H9 (cell line): ENCODE measurements around the gene SPTLC3. TPM values are rescaled to one million over a fixed set of nuclear protein-coding genes. Genes with fewer than 3 reads are reported as not detected.

Source experiments
- DNase-seq: peaks from one replicate; pipeline ENCODE4 v3.0.0-alpha.2; 2017
- H2AFZ ChIP-seq: one replicate; pipeline ENCODE4 v1.6.1; 2013; ENCODE audit warnings: mild to moderate bottlenecking, low read length, control low read depth, moderate library complexity
- H2AK5ac ChIP-seq: 2 replicates; pipeline ENCODE4 v1.6.1; 2013; ENCODE audit warnings: low read length, control low read depth, mixed read lengths; ENCODE audit not compliant: insufficient read length
- H2BK120ac ChIP-seq: one replicate; pipeline ENCODE4 v1.6.1; 2013; ENCODE audit warnings: low read depth, mild to moderate bottlenecking, low read length, control low read depth, inconsistent platforms; ENCODE audit not compliant: poor library complexity, severe bottlenecking
- H2BK12ac ChIP-seq: 2 replicates; pipeline ENCODE4 v1.6.1; 2013; ENCODE audit warnings: low read length, control low read depth, mixed read lengths, low read depth; ENCODE audit not compliant: insufficient read length
- H2BK15ac ChIP-seq: 2 replicates; pipeline ENCODE4 v1.6.1; 2013; ENCODE audit warnings: low read depth, low read length, control low read depth
- H2BK20ac ChIP-seq: one replicate; pipeline ENCODE4 v1.6.1; 2013; ENCODE audit warnings: low read depth, mild to moderate bottlenecking, low read length, control low read depth, inconsistent platforms; ENCODE audit not compliant: poor library complexity, severe bottlenecking
- H2BK5ac ChIP-seq: 2 replicates; pipeline ENCODE4 v1.6.1; 2013; ENCODE audit warnings: low read length, control low read depth, mixed read lengths; ENCODE audit not compliant: insufficient read length
- H3K14ac ChIP-seq: 2 replicates; pipeline ENCODE4 v1.6.1; 2013; ENCODE audit warnings: low read length, control low read depth; ENCODE audit not compliant: insufficient read depth
- H3K18ac ChIP-seq: 2 replicates; pipeline ENCODE4 v1.6.1; 2013; ENCODE audit warnings: low read depth, mild to moderate bottlenecking, mixed read lengths, low read length, control low read depth; ENCODE audit not compliant: insufficient read length
- H3K23ac ChIP-seq: 2 replicates; pipeline ENCODE4 v1.6.1; 2013; ENCODE audit warnings: low read length, control low read depth, mixed read lengths, low read depth; ENCODE audit not compliant: insufficient read length
- H3K23me2 ChIP-seq: 2 replicates; pipeline ENCODE4 v1.6.1; 2013; ENCODE audit warnings: low read depth, mild to moderate bottlenecking, mixed read lengths, low read length, control low read depth; ENCODE audit not compliant: insufficient read length, poor library complexity, severe bottlenecking
- H3K27ac ChIP-seq: 2 replicates; pipeline ENCODE4 v1.5.1; 2013; ENCODE audit warnings: low read length, control low read depth, mixed read lengths, low read depth; ENCODE audit not compliant: insufficient read length
- H3K27me3 ChIP-seq: 2 replicates; pipeline ENCODE4 v1.6.1; 2013; ENCODE audit warnings: low read length, control low read depth, inconsistent platforms; ENCODE audit not compliant: insufficient read depth
- H3K4ac ChIP-seq: 2 replicates; pipeline ENCODE4 v1.6.1; 2013; ENCODE audit warnings: low read depth, mild to moderate bottlenecking, control low read depth, inconsistent platforms, low read length, moderate library complexity
- H3K4me1 ChIP-seq: 2 replicates; pipeline ENCODE4 v1.6.1; 2013; ENCODE audit warnings: low read length, control low read depth, inconsistent platforms; ENCODE audit not compliant: insufficient read depth
- H3K4me2 ChIP-seq: 2 replicates; pipeline ENCODE4 v1.6.1; 2013; ENCODE audit warnings: low read length, control low read depth, mixed read lengths; ENCODE audit not compliant: insufficient read length, insufficient read depth
- H3K56ac ChIP-seq: 2 replicates; pipeline ENCODE4 v1.6.1; 2013; ENCODE audit warnings: low read depth, mild to moderate bottlenecking, mixed read lengths, low read length, control low read depth; ENCODE audit not compliant: insufficient read length
- H3K79me1 ChIP-seq: 2 replicates; pipeline ENCODE4 v1.6.1; 2013; ENCODE audit warnings: low read depth, mild to moderate bottlenecking, moderate library complexity, low read length, control low read depth, inconsistent platforms; ENCODE audit not compliant: insufficient read depth, poor library complexity, severe bottlenecking
- H3K79me2 ChIP-seq: 2 replicates; pipeline ENCODE4 v1.6.1; 2013; ENCODE audit warnings: low read length, control low read depth, inconsistent platforms; ENCODE audit not compliant: insufficient read depth
- H3K9ac ChIP-seq: 2 replicates; pipeline ENCODE4 v1.6.1; 2013; ENCODE audit warnings: low read length, control low read depth, mixed read lengths; ENCODE audit not compliant: insufficient read length; ENCODE audit errors: extremely low read depth
- H3K9me3 ChIP-seq: one replicate; pipeline ENCODE4 v1.6.1; 2013; ENCODE audit warnings: low read depth, low read length, inconsistent platforms; ENCODE audit not compliant: control insufficient read depth
- H3T11ph ChIP-seq: one replicate; pipeline ENCODE4 v1.6.1; 2013; ENCODE audit warnings: mild to moderate bottlenecking, low read length, control low read depth, inconsistent platforms
- H4K20me1 ChIP-seq: one replicate; pipeline ENCODE4 v1.6.1; 2013; ENCODE audit not compliant: control insufficient read depth, insufficient read length, insufficient read depth
- H4K5ac ChIP-seq: 2 replicates; pipeline ENCODE4 v1.6.1; 2013; ENCODE audit warnings: low read depth, mild to moderate bottlenecking, mixed read lengths, low read length, control low read depth; ENCODE audit not compliant: insufficient read length
- H4K8ac ChIP-seq: replicated peaks from 2 replicates; pipeline ENCODE4 v1.6.1; 2013; ENCODE audit warnings: low read length, control low read depth, mixed read lengths, low read depth; ENCODE audit not compliant: insufficient read length
- H4K91ac ChIP-seq: 2 replicates; pipeline ENCODE4 v1.6.1; 2013; ENCODE audit warnings: low read depth, mild to moderate bottlenecking, moderate library complexity, mixed read lengths, low read length, control low read depth; ENCODE audit not compliant: insufficient read length
- H3K27ac Mint-ChIP-seq, 3 experiments: 2 replicates in 2 of 3; 3 replicates in 1 of 3; pipeline ENCODE4 v1.8.0; 2020 to 2021; ENCODE audit warnings: mixed read lengths in 3 of 3, mild to moderate bottlenecking in 1 of 3, moderate library complexity in 1 of 3
- H3K27me3 Mint-ChIP-seq: 2 replicates; pipeline ENCODE4 v1.8.0; 2021; ENCODE audit warnings: low read depth, mild to moderate bottlenecking, moderate library complexity, mixed read lengths
- H3K36me3 Mint-ChIP-seq, 3 experiments: 2 replicates in 2 of 3; 3 replicates in 1 of 3; pipeline ENCODE4 v1.8.0; 2020 to 2021; ENCODE audit warnings: low read depth in 3 of 3, mixed read lengths in 3 of 3; ENCODE audit not compliant: insufficient read depth in 1 of 3
- H3K4me1 Mint-ChIP-seq, 2 experiments: 2 replicates each; pipeline ENCODE4 v1.8.0; 2020; ENCODE audit warnings: mixed read lengths in 2 of 2
- H3K4me3 Mint-ChIP-seq, 2 experiments: 2 replicates in 1 of 2; 3 replicates in 1 of 2; pipeline ENCODE4 v1.8.0; 2020 to 2021; ENCODE audit warnings: mild to moderate bottlenecking in 2 of 2, mixed read lengths in 2 of 2, moderate library complexity in 1 of 2
- H3K9me3 Mint-ChIP-seq, 2 experiments: 2 replicates in 1 of 2; 3 replicates in 1 of 2; pipeline ENCODE4 v1.8.0; 2020; ENCODE audit warnings: mild to moderate bottlenecking in 2 of 2, mixed read lengths in 2 of 2, moderate library complexity in 1 of 2
- WGBS: extraction: QIAGEN DNeasy Blood & Tissue Kit; methylation state at CpG from one replicate; pipeline ENCODE4 v1.1.7; 2013; ENCODE audit warnings: missing lambda C conversion rate, low lambda C conversion rate, mixed read lengths; ENCODE audit not compliant: insufficient read length; ENCODE audit errors: extremely low coverage; 5-methylcytosine and 5-hydroxymethylcytosine counted together
- total RNA-seq: library from RNA; stranded (reverse); gene quantifications from 2 replicates; pipeline ENCODE4 v1.2.1, GENCODE V29; 2021
- TF ChIP-seq, protein P1 (sequence below): fragments of 200-600 bp; sonication (generic); conservative IDR thresholded peaks from 3 replicates; pipeline ENCODE4 v1.8.0; 2021; ENCODE audit warnings: antibody characterized with exemption, mild to moderate bottlenecking

Gene SPTLC3
- total RNA-seq, 1 experiment from 2014 or later: 0.68 TPM

DNA sequence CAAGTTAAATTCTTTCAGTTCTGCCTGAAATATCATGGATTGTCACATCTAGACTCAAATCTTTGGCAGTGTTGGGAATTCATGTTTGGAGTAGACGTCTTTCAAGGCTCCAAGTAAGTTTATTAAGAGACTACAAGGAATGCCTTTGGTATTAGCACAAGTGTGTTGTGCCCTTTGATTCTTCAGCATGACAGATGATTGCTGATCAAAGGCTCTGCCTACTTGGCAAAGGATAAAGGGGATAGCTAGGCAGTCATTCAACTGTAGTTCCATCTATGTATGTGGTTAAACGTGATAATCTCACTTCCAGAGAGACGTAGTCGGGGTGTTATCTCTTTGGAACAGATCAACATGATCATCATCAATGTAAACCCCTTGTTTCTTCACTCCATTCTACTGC lies 86.2 kb downstream of the SPTLC3 start:
- no peaks in the 10 kb centered on the region for H3K23me2 ChIP-seq
- no peak overlapping the region for H3K18ac ChIP-seq
- no peaks in the 10 kb centered on the region for H4K20me1 ChIP-seq
- Mint-ChIP-seq H3K27me3 (no peaks in the 10 kb centered on the region), H3K36me3 (no peaks in the 10 kb centered on the region), H3K27ac (no peak overlapping the region), H3K4me1 (peaks cover 5 to 13% of the 10 kb centered on the region in 2 experiments), H3K4me3 (no peak overlapping the region), H3K9me3 (no peaks in the 10 kb centered on the region)
- no peak overlapping the region for H2AK5ac ChIP-seq
- H3K9me3 ChIP-seq: no peaks in the 10 kb centered on the region
- H3K4ac ChIP-seq: no peak overlapping the region
- H2BK120ac ChIP-seq: no peak overlapping the region
- H2BK5ac ChIP-seq: no peak overlapping the region
- H4K91ac ChIP-seq: no peak overlapping the region
- WGBS: no CpG with 5 or more reads among the region's 4 CpGs
- H4K8ac ChIP-seq: no peak overlapping the region
- H3K79me2 ChIP-seq: no peaks in the 10 kb centered on the region
- H2BK12ac ChIP-seq: no peak overlapping the region
- H3K79me1 ChIP-seq: no peaks in the 10 kb centered on the region
- H3K27ac ChIP-seq: no peak overlapping the region
- TF ChIP-seq, protein P1, sequence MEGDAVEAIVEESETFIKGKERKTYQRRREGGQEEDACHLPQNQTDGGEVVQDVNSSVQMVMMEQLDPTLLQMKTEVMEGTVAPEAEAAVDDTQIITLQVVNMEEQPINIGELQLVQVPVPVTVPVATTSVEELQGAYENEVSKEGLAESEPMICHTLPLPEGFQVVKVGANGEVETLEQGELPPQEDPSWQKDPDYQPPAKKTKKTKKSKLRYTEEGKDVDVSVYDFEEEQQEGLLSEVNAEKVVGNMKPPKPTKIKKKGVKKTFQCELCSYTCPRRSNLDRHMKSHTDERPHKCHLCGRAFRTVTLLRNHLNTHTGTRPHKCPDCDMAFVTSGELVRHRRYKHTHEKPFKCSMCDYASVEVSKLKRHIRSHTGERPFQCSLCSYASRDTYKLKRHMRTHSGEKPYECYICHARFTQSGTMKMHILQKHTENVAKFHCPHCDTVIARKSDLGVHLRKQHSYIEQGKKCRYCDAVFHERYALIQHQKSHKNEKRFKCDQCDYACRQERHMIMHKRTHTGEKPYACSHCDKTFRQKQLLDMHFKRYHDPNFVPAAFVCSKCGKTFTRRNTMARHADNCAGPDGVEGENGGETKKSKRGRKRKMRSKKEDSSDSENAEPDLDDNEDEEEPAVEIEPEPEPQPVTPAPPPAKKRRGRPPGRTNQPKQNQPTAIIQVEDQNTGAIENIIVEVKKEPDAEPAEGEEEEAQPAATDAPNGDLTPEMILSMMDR: no peak
- no peak overlapping the region for H2BK20ac ChIP-seq
- H3K9ac ChIP-seq: no peak overlapping the region
- no peak overlapping the region for H2BK15ac ChIP-seq
- no peak overlapping the region for H2AFZ ChIP-seq
- H3K56ac ChIP-seq: no peak overlapping the region
- no peak overlapping the region for H4K5ac ChIP-seq
- peaks cover 9% of the 10 kb centered on the region; the same call in 1 of the 2 replicates for H3K4me1 ChIP-seq
- H3K27me3 ChIP-seq: no peaks in the 10 kb centered on the region
- no peak overlapping the region for H3K14ac ChIP-seq
- H3T11ph ChIP-seq: no peak overlapping the region
- H3K23ac ChIP-seq: no peak overlapping the region
- DNase-seq: no peak
- no peak overlapping the region for H3K4me2 ChIP-seq
